ENCODE data around the gene ZCCHC2.

The ZCCHC2 gene

DNA sequence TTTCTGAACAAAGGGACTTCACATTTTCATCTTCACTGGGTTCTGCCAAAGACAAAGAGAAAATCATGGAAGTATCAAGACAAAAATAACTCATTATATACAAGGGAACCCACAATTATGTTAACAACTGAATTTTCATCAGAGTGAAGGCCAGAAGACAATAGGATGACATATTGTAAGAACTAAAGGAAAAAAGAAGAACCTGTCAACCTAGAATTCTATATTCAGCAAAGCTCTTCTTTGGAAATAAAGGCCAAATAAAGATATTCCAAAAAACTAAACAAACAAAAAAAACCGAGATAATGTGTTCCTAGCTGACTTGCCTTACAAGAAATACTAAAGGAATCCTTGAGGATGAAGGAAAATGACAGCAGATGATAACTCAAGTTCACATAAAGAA lies 10.3 kb upstream of the ZCCHC2 start:
- H3K27ac ChIP-seq, result no peak overlapping the region
- H3K27me3 ChIP-seq, result no peaks in the 10 kb centered on the region
- H3K9me3 ChIP-seq, result peaks cover 0 to 39% (median 10%) of the 10 kb centered on the region in 3 donors
- H3K4me1 ChIP-seq, result no peaks in the 10 kb centered on the region
- no peak for DNase-seq
- no peak overlapping the region for H3K4me3 ChIP-seq
- TF ChIP-seq, protein P1, sequence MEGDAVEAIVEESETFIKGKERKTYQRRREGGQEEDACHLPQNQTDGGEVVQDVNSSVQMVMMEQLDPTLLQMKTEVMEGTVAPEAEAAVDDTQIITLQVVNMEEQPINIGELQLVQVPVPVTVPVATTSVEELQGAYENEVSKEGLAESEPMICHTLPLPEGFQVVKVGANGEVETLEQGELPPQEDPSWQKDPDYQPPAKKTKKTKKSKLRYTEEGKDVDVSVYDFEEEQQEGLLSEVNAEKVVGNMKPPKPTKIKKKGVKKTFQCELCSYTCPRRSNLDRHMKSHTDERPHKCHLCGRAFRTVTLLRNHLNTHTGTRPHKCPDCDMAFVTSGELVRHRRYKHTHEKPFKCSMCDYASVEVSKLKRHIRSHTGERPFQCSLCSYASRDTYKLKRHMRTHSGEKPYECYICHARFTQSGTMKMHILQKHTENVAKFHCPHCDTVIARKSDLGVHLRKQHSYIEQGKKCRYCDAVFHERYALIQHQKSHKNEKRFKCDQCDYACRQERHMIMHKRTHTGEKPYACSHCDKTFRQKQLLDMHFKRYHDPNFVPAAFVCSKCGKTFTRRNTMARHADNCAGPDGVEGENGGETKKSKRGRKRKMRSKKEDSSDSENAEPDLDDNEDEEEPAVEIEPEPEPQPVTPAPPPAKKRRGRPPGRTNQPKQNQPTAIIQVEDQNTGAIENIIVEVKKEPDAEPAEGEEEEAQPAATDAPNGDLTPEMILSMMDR (IDR thresholded peaks at IDR 0.05), result no peak
- peaks cover 0 to 9% (median 0%) of the 10 kb centered on the region in 3 donors for H3K36me3 ChIP-seq
- intact Hi-C loops (cut with DNase I; ENCODE audit: low total_unique reads), result no loop called here

DNA sequence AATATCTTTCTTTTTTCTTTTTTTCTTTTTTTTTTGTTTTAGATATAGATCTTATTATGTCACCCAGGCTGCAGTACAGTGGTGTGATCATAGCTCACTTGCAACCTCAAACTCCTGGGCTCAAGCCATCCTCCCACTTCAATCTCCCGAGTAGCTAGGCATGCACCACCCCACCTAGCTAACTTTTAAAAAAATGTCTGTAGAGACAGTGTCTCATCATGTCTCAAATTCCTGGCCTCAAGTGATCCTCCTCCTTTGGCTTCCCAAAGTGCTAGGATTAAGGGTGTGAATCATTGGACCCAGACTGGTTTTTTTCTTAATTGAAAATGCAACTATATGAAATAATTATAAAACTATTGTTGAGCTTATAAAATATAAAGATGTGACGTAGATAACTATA lies 9.8 kb upstream of the ZCCHC2 start:
- intact Hi-C loops (cut with DNase I; ENCODE audit: low total_unique reads), result no loop called here
- H3K27me3 ChIP-seq, result no peaks in the 10 kb centered on the region
- H3K9me3 ChIP-seq, result peaks cover 0 to 39% (median 10%) of the 10 kb centered on the region in 3 donors
- no peaks in the 10 kb centered on the region for H3K4me1 ChIP-seq
- no peak overlapping the region for H3K4me3 ChIP-seq
- no peak overlapping the region for H3K27ac ChIP-seq
- peaks cover 0 to 9% (median 0%) of the 10 kb centered on the region in 3 donors for H3K36me3 ChIP-seq
- no peak for DNase-seq
- TF ChIP-seq, protein P1 (IDR thresholded peaks at IDR 0.05), result no peak

DNA sequence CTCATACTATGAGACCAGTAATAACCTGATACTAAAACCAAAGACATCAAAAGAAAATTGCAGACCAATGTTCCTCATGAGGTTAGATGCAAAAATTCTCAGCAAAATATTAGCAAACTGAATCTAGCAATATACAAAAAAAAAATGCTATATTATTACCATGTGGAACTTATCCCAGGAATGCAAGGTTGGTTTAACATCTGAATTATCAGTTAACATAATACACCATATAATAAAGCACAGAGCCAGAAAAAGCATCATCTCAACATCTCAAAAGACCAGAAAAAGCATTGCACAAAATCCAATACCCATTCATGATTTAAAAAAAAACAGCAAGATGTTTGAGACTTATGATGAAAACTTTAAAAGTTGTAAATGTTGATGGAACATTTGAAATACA lies 8.3 kb upstream of the ZCCHC2 start:
- Histone ChIP-seq H3K4me3 (no peak overlapping the region), H3K9me3 (peaks cover 0 to 39% (median 10%) of the 10 kb centered on the region in 3 donors), H3K27me3 (no peaks in the 10 kb centered on the region), H3K4me1 (no peaks in the 10 kb centered on the region), H3K27ac (no peak overlapping the region), H3K36me3 (peaks cover 0 to 9% (median 0%) of the 10 kb centered on the region in 3 donors)
- TF ChIP-seq, protein P1 (IDR thresholded peaks at IDR 0.05), result no peak
- intact Hi-C loops (cut with DNase I; ENCODE audit: low total_unique reads), result no loop called here
- no peak for DNase-seq

DNA sequence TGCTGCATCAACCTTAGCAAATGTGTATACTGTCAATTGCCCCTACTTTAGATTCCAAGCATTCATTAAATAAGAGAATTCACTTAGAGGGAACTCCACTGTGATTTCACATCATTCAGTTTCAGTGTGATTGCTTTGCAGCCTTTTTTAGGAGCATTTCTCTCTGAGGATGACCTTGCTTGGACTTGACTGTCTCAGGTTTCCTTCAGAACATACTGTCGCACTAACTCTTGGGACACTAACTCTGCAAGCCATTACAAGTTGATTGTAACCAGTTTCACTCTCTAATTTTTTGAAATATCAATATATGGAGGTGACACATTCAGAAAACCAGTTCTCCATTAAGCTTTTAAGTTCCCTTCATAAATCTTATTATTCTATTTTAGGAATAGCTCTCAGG lies 6.6 kb upstream of the ZCCHC2 start:
- H3K27me3 ChIP-seq, result no peaks in the 10 kb centered on the region
- peaks cover 0 to 39% (median 10%) of the 10 kb centered on the region in 3 donors for H3K9me3 ChIP-seq
- H3K36me3 ChIP-seq, result peaks cover 0 to 9% (median 0%) of the 10 kb centered on the region in 3 donors
- H3K27ac ChIP-seq, result no peak overlapping the region
- intact Hi-C loops (cut with DNase I; ENCODE audit: low total_unique reads), result no loop called here
- no peak for DNase-seq
- no peak overlapping the region for H3K4me3 ChIP-seq
- TF ChIP-seq, protein P1 (IDR thresholded peaks at IDR 0.05), result no peak
- H3K4me1 ChIP-seq, result peaks cover 0 to 3% (median 1%) of the 10 kb centered on the region in 4 donors

DNA sequence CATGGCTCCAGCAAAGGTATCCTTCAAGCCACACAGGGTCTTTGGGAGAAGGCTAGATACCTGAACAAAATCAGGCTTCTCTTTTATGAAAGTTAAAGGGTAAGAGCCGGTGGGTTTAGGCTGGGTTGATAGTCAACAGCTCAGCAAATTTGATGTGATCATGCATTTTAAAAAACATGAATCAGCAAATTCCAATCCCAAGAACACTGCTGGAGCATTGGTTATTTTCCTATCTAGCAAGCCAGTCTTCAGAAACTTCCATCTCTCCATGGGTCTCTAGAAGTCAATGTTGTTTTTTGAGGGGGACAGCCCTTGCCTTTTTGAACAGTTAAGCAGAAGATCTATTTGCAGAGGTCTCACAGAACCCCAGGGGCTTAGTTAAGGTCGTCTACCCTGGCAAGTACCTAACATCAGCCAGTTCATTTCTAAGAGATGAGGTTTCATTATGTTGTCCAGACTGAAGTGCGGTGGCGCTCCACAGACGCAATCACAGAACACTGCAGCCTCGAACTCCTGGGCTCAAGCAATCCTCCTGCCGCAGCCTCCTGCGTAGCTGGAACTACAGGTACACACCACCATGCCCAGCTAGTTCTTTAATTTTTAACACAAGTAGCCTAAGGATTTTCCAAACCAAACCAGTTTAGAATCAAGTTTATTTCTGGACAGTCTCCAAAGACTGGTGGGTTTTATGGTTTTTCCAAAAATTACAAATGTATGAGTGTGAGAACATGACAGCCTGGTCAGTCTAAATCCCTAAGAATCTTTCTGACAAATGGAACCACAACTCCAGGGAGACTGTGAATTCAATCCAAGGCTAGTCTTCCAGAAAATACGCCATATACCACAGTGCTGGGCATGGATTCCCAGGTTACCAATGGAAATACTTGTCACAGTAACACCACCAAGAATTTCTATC lies 4.1 kb upstream of the ZCCHC2 start:
- H3K27me3 ChIP-seq, result no peaks in the 10 kb centered on the region
- peaks cover 0 to 15% (median 0%) of the 10 kb centered on the region in 3 donors for H3K9me3 ChIP-seq
- TF ChIP-seq, protein P1 (IDR thresholded peaks at IDR 0.05), result no peak
- no peak for DNase-seq
- H3K4me3 ChIP-seq, result no peak overlapping the region
- H3K27ac ChIP-seq, result no peak overlapping the region
- peaks cover 0 to 8% (median 3%) of the 10 kb centered on the region in 4 donors for H3K4me1 ChIP-seq
- intact Hi-C loops (cut with DNase I; ENCODE audit: low total_unique reads), result no loop called here
- H3K36me3 ChIP-seq, result no peaks in the 10 kb centered on the region

Measured in tibial artery (tissue), 4 donors.